B cell (primary cell): Measurements from ENCODE around the gene LSM5. TPM values are rescaled to one million over a fixed set of nuclear protein-coding genes. Genes with fewer than 3 reads are reported as not detected.

Experiments
- ATAC-seq: fragments of 200-7000 bp; cut with Tn5 transposase; one replicate; pipeline ENCODE4 v1.10.0; 2021; ENCODE audit warnings: low read depth, mild to moderate bottlenecking, moderate number of reproducible peaks, moderate library complexity
- CTCF ChIA-PET: fragments of 350-600 bp; sonication (Branson Sonifier 250); formaldehyde crosslinking; loops from one replicate; lab custom pipeline; 2021; ENCODE audit warnings: antibody characterized with exemption, inconsistent platforms; lab: Charles Lee
- POLR2A ChIA-PET: fragments of 350-600 bp; sonication (Branson Sonifier 250); formaldehyde crosslinking; loops from one replicate; lab custom pipeline; 2021; ENCODE audit warnings: antibody characterized with exemption; lab: Charles Lee
- DNase-seq: peaks from one replicate; pipeline ENCODE4 v3.0.0; 2013
- H2AFZ ChIP-seq: 2 replicates; pipeline ENCODE4 v1.6.1; 2012; ENCODE audit warnings: mild to moderate bottlenecking, low read depth, low read length; ENCODE audit not compliant: insufficient read depth, poor library complexity, severe bottlenecking
- H3K27ac ChIP-seq, 2 donors: 1 replicate in 1 of 2; 2 replicates in 1 of 2; pipeline ENCODE4 v1.5.1; 2012 to 2013; ENCODE audit warnings: low read length in 2 of 2, mild to moderate bottlenecking in 2 of 2, moderate library complexity in 1 of 2
- H3K27me3 ChIP-seq, 4 experiments: fragments of 200-600 bp in 1 of 4; sonication (generic) in 1 of 4; replicated peaks in 1 of 4; 1 replicate in 2 of 4; 2 replicates in 2 of 4; pipeline versions ENCODE4 v1.6.1 to v1.7.0; 2013 to 2016; ENCODE audit warnings: low read length in 3 of 4, mild to moderate bottlenecking in 2 of 4, mixed read lengths in 1 of 4, moderate library complexity in 1 of 4; ENCODE audit not compliant: insufficient read depth in 4 of 4, control insufficient read depth in 3 of 4; ENCODE audit errors: control extremely low read depth in 1 of 4
- H3K36me3 ChIP-seq, 2 experiments: replicated peaks in 1 of 2; 1 replicate in 1 of 2; 2 replicates in 1 of 2; pipeline versions ENCODE4 v1.6.1 to v1.7.1; 2013; ENCODE audit warnings: low read length in 1 of 2; ENCODE audit not compliant: insufficient read depth in 2 of 2, control insufficient read depth in 1 of 2; ENCODE audit errors: control extremely low read depth in 1 of 2, extremely low read depth in 1 of 2
- H3K4me1 ChIP-seq, 2 donors: fragments of 200-600 bp in 1 of 2; sonication (generic) in 1 of 2; 1 replicate in 1 of 2; 2 replicates in 1 of 2; pipeline versions ENCODE4 v1.5.1 to v1.6.1; 2013 to 2017; ENCODE audit warnings: low read length in 2 of 2; ENCODE audit not compliant: control insufficient read depth in 2 of 2, insufficient read depth in 2 of 2
- H3K4me2 ChIP-seq: replicated peaks from 2 replicates; pipeline ENCODE3; 2012; ENCODE audit warnings: mild to moderate bottlenecking, low read depth, low read length; ENCODE audit not compliant: poor library complexity, severe bottlenecking
- H3K4me3 ChIP-seq, 5 experiments: fragments of 200-600 bp in 1 of 5; sonication (generic) in 1 of 5; 1 replicate in 3 of 5; 2 replicates in 2 of 5; pipeline versions ENCODE4 v1.5.1 to v1.7.0; 2011 to 2016; ENCODE audit warnings: low read length in 4 of 5, mild to moderate bottlenecking in 4 of 5, low read depth in 2 of 5, control low read depth in 1 of 5, moderate library complexity in 1 of 5; ENCODE audit not compliant: insufficient read depth in 1 of 5; ENCODE audit errors: control extremely low read depth in 1 of 5, extremely low read depth in 1 of 5
- H3K79me2 ChIP-seq: fragments of 200-600 bp; sonication (generic); one replicate; pipeline ENCODE4 v1.6.0; 2016; ENCODE audit warnings: low read length; ENCODE audit not compliant: control insufficient read depth, insufficient read depth
- H3K9ac ChIP-seq: fragments of 200-600 bp; sonication (generic); 2 replicates; pipeline ENCODE4 v1.6.1; 2017; ENCODE audit warnings: mild to moderate bottlenecking, low read length, moderate library complexity
- H3K9me3 ChIP-seq, 3 donors: one replicate each; pipeline versions ENCODE4 v1.6.1 to v1.7.1; 2013; ENCODE audit warnings: low read length in 2 of 3; ENCODE audit not compliant: control insufficient read depth in 2 of 3, insufficient read depth in 1 of 3; ENCODE audit errors: control extremely low read depth in 1 of 3
- H4K20me1 ChIP-seq: 2 replicates; pipeline ENCODE4 v1.6.0; 2012; ENCODE audit warnings: mild to moderate bottlenecking, low read length; ENCODE audit not compliant: insufficient read depth, control insufficient read depth, poor library complexity, severe bottlenecking
- H3K27ac Mint-ChIP-seq: one replicate; pipeline ENCODE4 v1.8.0; 2021; ENCODE audit warnings: mixed read lengths
- H3K27me3 Mint-ChIP-seq: one replicate; pipeline ENCODE4 v1.8.0; 2021; ENCODE audit warnings: mixed read lengths
- H3K4me1 Mint-ChIP-seq: one replicate; pipeline ENCODE4 v1.8.0; 2021; ENCODE audit warnings: mixed read lengths
- H3K4me3 Mint-ChIP-seq: one replicate; pipeline ENCODE4 v1.8.0; 2021; ENCODE audit warnings: mixed read lengths
- H3K9me3 Mint-ChIP-seq: one replicate; pipeline ENCODE4 v1.8.0; 2022; ENCODE audit warnings: mixed read lengths; ENCODE audit not compliant: insufficient read depth
- CTCF ChIP-seq: fragments of 200-600 bp; IDR thresholded peaks from one replicate; pipeline ENCODE4 v1.8.0; 2022; ENCODE audit warnings: antibody characterized with exemption, mild to moderate bottlenecking
- EZH2 ChIP-seq: IDR thresholded peaks from 2 replicates; pipeline ENCODE4 v1.6.1; 2012; ENCODE audit warnings: borderline replicate concordance, low read depth, mild to moderate bottlenecking, moderate library complexity, low read length; ENCODE audit not compliant: insufficient read depth, poor library complexity, severe bottlenecking
- WGBS: methylation state at CpG from one replicate; pipeline ENCODE4 v1.1.5; 2013; ENCODE audit warnings: missing lambda C conversion rate; ENCODE audit not compliant: insufficient coverage; 5-methylcytosine and 5-hydroxymethylcytosine counted together
- intact Hi-C: fragments of 100-400 bp; cut with micrococcal nuclease; formaldehyde crosslinking; loops from one replicate; pipeline ENCODE4 v1.10.0; 2022
- polyA plus RNA-seq: library from polyadenylated mRNA; depleted of rRNA; stranded (reverse); fragments of >200 nt; gene quantifications from 2 replicates; pipeline ENCODE4 v1.2.3, GENCODE V29; 2012
- total RNA-seq, 2 donors: library from RNA; stranded (reverse); fragments of 120-200 nt in 1 of 2; gene quantifications; 1 replicate in 1 of 2; 2 replicates in 1 of 2; pipeline versions ENCODE4 v1.2.3 to v1.2.4, GENCODE V29; 2013 to 2022

Gene LSM5
- total and polyA plus RNA-seq, 2 donors (not counting 1 experiment from before 2014, with no cell fraction given) = 11.8 to 34.7 TPM

DNA sequence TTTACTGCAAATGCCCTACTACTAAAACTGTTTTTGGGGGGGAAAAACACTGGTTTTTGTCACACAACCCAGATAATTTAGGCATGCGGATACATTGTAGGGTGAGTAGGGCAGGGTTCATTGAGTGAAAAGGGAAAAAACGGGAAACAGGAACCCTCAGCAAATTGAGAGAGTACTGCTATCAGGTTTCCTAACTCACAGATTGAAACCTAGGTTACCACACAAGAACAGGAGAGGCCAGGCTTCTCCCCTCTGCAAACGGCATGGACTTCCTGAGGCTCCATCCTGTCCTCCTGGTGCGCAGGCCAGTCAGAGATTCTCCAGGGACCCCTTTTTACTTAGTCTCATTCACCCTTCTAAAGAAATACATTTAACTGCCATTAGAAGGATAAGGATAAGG, 35.7 kb upstream of the LSM5 start:
- Mint-ChIP-seq H3K4me1 (peaks cover 7% of the 10 kb centered on the region), H3K27ac (no peak overlapping the region), H3K9me3 (no peaks in the 10 kb centered on the region), H3K4me3 (no peak overlapping the region), H3K27me3 (no peaks in the 10 kb centered on the region)
- H3K36me3 ChIP-seq = peaks cover 0 to 14% of the 10 kb centered on the region in 2 experiments
- H3K9me3 ChIP-seq = peaks cover 0 to 7% (median 6%) of the 10 kb centered on the region in 3 donors
- H4K20me1 ChIP-seq = peaks cover 48% of the 10 kb centered on the region
- no peaks in the 10 kb centered on the region for H3K27me3 ChIP-seq
- H3K27ac ChIP-seq = no peak overlapping the region
- peaks cover 77% of the 10 kb centered on the region for H3K79me2 ChIP-seq
- no peak overlapping the region for H3K4me2 ChIP-seq
- DNase-seq = no peak
- no peaks in the 10 kb centered on the region for H3K4me1 ChIP-seq
- CTCF ChIA-PET = no interaction called here
- no peak overlapping the region for H3K9ac ChIP-seq
- TF ChIP-seq CTCF (no peak), EZH2 (no peak)
- no peak overlapping the region for H3K4me3 ChIP-seq
- 100% methylated on average over 1 of the region's 4 CpGs for WGBS
- intact Hi-C loops = no loop called here
- ATAC-seq = no peak
- no peak overlapping the region for H2AFZ ChIP-seq
- POLR2A ChIA-PET = no interaction called here

- no peak overlapping the region for H3K27ac ChIP-seq
- Mint-ChIP-seq H3K4me1 (peaks cover 11% of the 10 kb centered on the region), H3K27ac (no peak overlapping the region), H3K27me3 (no peaks in the 10 kb centered on the region), H3K9me3 (peaks cover 5% of the 10 kb centered on the region), H3K4me3 (no peak overlapping the region)
- TF ChIP-seq EZH2 (no peak), CTCF (no peak)
- no peaks in the 10 kb centered on the region for H3K27me3 ChIP-seq
- H4K20me1 ChIP-seq = peaks cover 58% of the 10 kb centered on the region
- intact Hi-C loops = no loop called here
- DNase-seq (no peak), ATAC-seq (no peak)
- peaks cover 0 to 17% of the 10 kb centered on the region in 2 experiments for H3K36me3 ChIP-seq
- CTCF ChIA-PET = no interaction called here
- H3K9me3 ChIP-seq = peaks cover 0 to 17% (median 10%) of the 10 kb centered on the region in 3 donors
- no peak overlapping the region for H3K4me2 ChIP-seq
- H2AFZ ChIP-seq = no peak overlapping the region
- H3K79me2 ChIP-seq = peaks cover 88% of the 10 kb centered on the region
- no peak overlapping the region for H3K4me3 ChIP-seq
- no peaks in the 10 kb centered on the region for H3K4me1 ChIP-seq
- H3K9ac ChIP-seq = no peak overlapping the region
- POLR2A ChIA-PET = no interaction called here
These were observed 34.5 kb upstream of the LSM5 start for GRCh38 chr7:32524631-32525030.
